HG03097 (cell line): ENCODE results near the gene SFTPA2.
"Not testable (repeated sequence)": the region's sequence is repeated elsewhere in the genome, so short reads cannot be mapped to it uniquely, and the experiment has no call there.

Experiments
- ATAC-seq: cut with Tn5 transposase; IDR thresholded peaks from one replicate; pipeline ENCODE4 v1.9.1; 2021; ENCODE audit not compliant: unreplicated experiment, low FRiP score

Gene SFTPA2

DNA sequence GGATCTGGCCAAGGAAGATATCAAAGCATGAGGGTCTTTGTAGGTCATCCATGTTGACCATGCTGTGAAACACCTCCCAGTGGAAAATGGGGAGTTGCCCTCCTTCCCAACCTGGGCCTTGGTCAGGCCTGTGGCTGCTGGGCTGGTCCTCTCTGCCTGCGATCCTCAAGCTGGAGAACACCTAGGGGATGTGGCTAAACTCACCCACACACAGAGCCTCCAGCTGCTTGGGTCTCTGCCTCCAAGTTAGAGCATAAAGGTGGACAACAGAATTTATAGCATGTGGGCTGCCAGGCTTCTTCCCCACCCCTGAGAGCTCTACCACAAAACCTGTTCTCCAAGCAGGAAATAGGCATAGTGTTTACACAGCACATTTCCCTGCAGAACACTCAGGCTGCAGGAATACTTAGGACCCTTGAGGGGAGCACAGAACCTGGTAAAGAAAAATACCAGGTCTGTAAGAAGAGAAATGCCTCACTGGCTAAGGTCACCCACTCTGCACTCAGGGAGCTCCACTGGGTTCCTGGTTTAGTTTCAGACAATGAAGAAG is at the start of gene SFTPA2:
Gene SFTPA2 (minus strand): TSS at position 248 of the 550 bp plus-strand sequence. CDS start 924 bp downstream, outside the sequence.
- ATAC-seq = no peak

DNA sequence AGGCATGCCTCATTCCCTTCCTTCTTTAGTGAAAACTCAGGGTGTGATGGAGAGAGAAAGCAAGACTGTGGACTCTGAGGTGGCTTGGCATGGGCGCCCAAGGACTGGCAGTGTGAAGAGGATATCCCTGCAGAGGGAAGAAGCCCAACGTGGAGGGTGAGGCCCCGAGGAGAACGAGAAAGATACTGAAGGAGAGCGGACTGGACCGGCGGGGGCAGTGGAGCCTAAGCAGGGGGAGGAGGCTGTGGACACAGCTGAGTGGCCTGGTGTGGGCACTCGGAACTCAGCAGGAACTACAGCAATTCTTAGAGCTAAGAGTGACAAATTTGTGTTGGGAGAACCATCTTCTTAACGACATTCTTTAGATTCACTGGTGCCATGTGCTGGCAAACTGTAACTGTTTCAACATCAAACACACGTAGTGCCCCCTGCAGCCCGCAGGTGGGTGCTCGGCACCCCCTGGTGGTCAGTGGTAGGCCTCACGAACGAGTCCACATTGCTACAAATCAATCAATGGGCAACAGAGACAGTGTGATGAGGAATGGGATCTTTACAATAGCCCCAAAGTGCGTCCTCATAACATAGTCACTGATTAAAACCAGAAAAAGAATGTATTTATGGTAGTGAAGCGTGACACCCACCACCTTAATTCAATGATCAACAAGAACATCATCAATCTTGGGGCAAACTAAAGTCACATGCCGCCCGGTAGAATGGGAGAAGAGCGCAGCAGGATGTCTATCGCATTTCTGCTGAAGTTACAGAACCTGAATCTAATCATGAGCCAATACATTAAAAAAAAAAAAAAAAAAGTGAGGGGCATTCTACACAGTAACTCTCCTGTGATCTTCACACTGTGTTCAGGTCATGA is 48.5 kb upstream of the SFTPA2 start:
- no peak for ATAC-seq

- no peak for ATAC-seq
Observed at GRCh38 chr10:79605308-79605707, 45.1 kb upstream of the SFTPA2 start.

DNA sequence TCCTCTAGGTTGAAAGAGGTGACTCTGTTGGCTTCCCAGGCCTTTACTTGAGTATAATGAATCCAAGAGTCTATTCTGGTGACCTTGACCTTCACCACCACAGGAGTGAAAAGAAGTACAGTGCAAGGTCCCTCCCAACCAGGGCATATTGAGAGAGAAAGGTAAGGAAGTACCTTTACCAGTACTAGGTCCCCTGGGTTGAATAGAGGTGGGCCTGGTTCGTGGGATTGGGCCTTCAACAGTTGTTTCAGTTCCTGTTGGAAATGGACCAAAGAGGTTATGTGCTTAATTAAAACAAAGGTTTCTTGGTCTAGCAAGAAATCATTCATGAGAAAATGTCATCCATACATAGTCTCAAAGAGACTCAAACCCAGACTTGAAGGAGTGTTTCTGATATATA is 44.1 kb upstream of the SFTPA2 start:
- ATAC-seq = no peak

DNA sequence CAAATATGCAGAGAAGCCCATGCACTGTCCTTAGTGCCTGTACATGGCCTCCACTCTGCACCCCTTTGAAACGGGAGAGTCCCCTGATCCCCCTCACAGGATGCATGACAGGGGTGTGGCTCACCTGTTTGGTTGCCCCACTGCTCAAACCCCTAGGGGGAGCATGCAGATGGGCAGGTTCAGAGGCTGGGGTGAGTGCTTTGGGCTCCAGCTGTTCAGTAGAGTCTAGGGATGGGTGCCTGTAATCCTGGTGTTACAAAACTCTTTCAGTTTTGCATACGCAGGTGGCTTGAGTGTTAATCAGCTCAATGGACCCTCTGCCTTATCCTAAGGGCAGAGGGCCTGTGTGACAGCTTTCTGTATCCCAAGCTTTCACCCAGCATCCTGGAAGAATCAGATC is 42.7 kb upstream of the SFTPA2 start:
- ATAC-seq = no peak

DNA sequence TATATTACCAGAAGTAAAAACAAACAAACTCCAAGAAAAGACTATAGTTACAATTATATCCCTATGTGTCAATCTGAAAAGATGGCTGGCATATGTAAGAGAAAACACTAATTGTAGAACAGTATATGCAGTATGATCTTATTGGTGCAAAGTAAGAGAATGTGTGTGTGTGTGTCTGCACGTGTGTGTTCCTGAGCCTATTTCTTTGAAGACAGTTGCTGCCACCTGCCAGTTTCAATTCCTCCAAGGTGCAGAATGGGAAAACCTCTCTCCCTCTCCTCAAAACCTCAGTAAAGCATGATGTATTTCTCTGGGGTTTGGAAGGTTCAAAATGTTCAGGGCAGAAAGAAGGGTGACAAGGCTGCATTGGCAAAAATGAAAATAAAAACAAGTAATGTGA is 41.7 kb upstream of the SFTPA2 start:
- ATAC-seq = no peak

GRCh38 chr10:79599644-79600043 is 39.4 kb upstream of the SFTPA2 start:
- ATAC-seq = not testable (repeated sequence)

DNA sequence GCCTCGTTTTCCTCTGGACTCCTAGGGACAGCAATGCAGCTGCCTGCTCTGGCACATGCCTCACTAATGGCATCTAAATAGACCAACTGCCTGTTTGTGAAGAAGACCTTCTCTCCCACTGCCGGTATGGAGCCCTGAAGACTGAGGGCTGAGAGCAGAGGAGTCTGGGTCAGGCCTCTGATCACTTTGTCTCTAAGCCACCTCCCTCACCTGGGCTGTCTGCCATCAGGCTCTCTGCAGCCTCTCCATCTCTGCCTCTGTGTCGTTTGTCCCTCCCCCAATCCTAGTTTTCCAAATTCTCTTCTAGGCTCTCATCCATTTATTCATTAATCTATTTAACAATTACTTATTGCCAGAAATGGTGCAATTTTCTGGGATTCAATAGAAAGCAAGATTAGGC is 35.3 kb upstream of the SFTPA2 start:
- ATAC-seq = no peak

- not testable (repeated sequence) for ATAC-seq
Observed at GRCh38 chr10:79594565-79594964, 34.4 kb upstream of the SFTPA2 start.

DNA sequence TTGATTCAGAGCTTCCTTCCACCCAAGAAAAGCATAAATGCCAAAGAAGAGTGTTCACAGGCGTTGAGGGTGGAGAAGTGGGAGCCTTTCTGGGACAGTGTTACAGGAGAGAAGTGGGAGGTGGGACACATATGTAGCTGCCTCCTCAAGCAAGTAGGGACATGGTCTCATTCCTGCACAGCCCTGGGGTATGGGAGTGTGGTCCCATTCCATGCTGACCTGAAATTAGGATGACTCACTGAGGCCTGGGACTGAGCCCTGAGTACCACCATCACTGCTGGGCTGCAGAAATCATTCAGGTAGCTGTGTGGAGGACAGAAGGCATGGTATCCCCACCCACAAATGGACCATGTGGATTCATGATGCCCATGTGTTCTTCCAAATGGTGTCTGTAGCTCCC is 33.2 kb upstream of the SFTPA2 start:
- ATAC-seq = no peak

GRCh38 chr10:79588800-79589199 is 28.6 kb upstream of the SFTPA2 start:
- no peak for ATAC-seq

GRCh38 chr10:79586933-79587332 is 26.7 kb upstream of the SFTPA2 start:
- no peak for ATAC-seq

DNA sequence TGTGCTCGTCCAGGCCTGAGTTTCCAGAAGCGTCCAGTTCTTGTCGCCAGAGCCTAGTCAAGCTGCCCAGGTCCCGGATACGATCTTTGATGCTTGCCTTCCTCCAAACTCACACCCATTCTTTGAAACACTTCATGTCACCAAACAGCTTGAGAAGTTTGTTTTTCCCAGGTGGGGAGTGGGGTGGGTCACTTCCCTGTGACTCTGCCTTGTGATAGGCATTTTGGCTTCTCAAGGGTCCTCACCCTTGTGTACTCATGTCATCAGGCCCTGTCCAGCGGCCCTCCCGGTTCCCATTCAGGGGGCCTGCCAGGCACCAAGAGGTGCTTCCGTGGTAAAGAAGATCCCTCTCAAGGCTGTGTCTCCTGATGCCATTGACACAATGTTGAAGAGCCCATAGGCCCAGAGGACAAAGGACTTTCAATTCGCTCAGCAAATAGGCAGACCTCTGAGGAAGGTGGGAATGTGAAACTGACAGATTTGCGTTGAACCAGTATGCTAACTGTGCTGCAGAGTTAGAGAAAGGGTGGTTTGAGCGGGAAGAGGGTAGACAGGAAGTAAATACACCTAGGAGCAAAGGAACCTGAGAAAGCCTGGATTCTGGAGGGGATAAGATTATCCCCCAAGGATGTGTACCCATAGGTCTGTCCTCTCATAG is 25.8 kb upstream of the SFTPA2 start:
- no peak for ATAC-seq

GRCh38 chr10:79583488-79584024 is 23.3 kb upstream of the SFTPA2 start:
- ATAC-seq = no peak

DNA sequence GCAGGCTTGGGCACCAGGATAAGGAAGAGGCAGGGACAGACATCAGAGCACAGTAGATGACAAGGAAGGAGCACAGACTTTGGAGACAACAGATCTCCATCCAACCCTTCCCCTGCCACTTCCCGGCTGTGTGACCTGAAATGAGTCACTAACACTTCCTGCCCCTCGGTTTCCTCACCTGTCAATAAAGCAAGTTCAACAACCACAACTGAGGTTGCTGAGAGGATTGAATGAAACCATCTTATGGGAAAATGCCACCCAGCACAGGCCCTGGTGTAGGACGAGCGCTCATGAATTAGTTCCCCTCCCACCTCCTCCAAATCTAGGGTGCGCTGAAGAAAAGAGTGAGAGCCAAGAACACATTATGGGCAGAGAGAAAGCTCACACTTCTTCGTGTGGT is 22.7 kb upstream of the SFTPA2 start:
- not testable (repeated sequence) for ATAC-seq

GRCh38 chr10:79582096-79582495 is 21.9 kb upstream of the SFTPA2 start:
- ATAC-seq = no peak

- no peak for ATAC-seq
Observed at GRCh38 chr10:79581044-79581443, 20.8 kb upstream of the SFTPA2 start.

DNA sequence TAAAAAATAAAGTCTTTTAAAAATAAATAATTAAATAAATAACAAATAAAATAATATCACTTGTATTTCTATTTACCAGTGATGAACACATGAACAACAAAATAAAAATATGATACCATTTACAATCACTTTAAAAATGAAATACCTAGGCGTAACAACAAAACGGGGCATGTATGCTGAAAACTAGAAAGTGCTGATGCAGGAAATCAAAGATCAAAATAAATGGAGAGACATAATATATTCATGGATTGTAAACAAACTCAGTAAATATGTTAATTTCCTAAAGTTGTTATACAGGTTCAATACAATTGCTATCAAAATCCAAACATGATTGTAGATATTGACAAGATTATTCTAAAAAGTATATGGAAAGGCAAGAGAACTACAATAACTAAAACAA is 19.2 kb upstream of the SFTPA2 start:
- no peak for ATAC-seq

DNA sequence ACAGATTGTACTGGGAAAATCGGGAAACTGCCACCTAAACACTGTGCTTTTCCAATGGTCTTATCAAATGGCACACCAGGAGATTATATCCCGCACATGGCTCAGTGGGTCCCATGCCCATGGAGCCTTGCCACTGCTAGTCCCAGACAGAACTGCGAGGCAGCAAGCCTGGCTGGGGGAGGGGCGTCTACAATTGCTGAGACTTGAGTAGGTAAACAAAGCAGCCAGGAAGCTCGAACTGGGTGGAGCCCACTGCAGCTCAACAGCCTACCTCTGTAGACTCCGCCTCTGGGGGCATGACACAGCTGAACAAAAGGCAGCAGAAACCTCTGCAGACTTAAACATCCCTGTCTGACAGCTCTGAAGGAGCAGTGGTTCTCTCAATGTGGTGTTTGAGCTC is 10.4 kb upstream of the SFTPA2 start:
- ATAC-seq = not testable (repeated sequence)

DNA sequence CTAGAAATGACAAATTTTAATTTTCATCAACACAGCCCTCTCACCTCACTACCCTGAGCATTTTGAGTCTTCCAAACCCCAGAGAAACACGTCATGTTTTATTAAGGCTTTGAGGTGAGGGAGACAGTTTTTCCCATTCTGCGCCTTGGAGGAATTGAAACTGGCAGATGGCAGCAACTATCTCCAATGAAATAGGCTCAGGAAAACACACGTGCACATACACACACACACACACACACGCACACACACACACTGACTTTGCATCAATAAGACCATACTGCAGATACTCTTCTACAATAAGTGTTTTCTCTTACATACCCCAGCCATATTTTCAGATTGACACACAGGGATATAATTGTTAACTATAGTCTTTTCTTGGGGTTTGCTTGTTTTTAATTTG is 3.2 kb upstream of the SFTPA2 start:
- no peak for ATAC-seq

DNA sequence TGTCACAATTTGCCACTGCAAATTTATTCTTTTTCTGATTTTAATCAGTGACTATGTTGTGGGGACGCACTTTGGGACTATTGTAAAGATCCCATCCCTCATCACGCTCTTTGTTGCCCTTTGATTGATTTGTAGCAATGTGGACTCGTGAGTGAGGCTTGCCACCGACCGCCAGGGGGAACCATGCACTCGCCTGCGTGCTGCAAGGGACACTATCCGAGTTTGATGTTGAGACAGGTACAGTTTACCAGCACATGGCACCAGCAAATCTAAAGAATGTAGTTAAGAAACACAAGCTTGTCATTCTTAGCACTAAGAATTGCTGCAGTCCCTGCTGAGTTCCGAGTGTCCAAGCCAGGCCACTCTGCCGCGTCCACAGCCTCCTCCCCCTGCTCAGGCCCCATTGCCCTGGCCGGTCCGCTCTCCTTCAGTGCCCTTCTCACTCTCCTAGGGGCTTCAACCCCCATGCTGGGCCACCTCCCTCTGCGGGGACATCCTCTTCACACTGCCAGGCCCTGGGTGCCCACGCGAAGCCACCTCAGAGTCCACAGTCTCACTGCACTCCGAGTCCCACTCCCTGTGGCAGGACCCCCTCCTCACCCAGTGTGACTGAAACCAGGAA is 2.0 kb upstream of the SFTPA2 start:
- ATAC-seq = peak; percentile 72
